Stimulated activated CD4-positive, alpha-beta T cell treated with anti-CD3 and anti-CD28 coated beads, Interleukin-2, amount 100 ng/mL, for 24 hours (primary cell): ENCODE data around the gene ENHO.
"Not testable (repeated sequence)": the region's sequence is repeated elsewhere in the genome, so short reads cannot be mapped to it uniquely, and the experiment has no call there.

Experiments used
- DNase-seq, 2 donors: peaks; one replicate each; pipeline ENCODE4 v3.0.0-alpha.2; 2020

ENHO gene

GRCh38 chr9:34555002-34555348 is 32.2 kb upstream of the ENHO start:
- DNase-seq: no peak

- no peak for DNase-seq
These were observed 31.6 kb upstream of the ENHO start for GRCh38 chr9:34554211-34555001.

- no peak for DNase-seq
These were observed 30.8 kb upstream of the ENHO start for GRCh38 chr9:34553511-34554021.

GRCh38 chr9:34552986-34553385 is 30.2 kb upstream of the ENHO start:
- DNase-seq: no peak

DNA sequence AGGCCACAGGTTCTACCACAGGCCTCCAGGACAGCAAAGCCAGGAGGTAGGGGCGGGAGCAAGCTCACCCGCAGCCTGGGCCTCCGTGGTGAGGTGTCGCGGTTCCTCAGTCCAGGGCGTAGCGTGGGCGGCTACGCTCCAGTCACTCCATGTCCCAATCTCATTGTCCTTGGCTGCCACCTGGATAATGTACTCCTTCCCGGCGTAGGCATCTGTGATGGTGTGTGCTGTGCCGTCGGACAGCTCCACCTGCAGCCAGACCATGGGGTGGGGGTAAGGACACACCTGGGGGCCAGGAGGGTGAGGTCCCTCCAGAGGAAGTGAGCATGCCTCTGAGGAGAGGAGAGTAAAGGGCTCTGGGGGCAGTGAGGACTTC is 29.8 kb upstream of the ENHO start:
- DNase-seq: no peak

GRCh38 chr9:34551751-34552605 is 29.2 kb upstream of the ENHO start:
- no peak for DNase-seq

DNA sequence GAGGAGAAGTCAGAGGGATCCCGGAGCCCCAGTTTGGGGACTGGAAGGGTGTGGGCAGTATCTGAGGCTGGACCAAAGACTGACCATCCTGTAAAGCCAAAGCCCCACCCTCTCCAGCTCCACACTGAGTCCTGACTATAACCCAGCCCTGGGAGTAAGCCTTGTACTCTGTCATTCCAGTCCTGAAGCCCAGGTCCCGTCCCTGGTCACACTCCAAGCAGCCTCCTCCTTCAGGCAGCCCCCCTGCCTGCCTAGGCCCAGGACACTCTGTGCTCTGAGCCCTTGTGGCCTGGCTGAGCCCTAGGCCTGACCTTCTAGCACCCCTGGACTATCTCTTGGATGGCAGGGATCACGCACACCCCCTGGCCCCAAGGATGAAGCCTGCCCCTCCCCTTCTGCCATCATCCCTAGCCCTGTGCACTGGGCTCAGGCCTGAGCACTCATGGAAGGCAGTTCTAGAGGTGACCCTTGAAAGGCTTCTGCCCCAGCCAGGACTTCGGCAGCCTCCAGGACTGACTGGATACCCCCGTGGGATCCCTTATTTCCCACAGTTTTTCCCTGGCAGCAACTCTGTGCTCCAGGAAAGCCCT is 28.0 kb upstream of the ENHO start:
- DNase-seq: no peak

- no peak for DNase-seq
These were observed 27.4 kb upstream of the ENHO start for GRCh38 chr9:34550016-34550680.

- no peak for DNase-seq
These were observed 26.6 kb upstream of the ENHO start for GRCh38 chr9:34549407-34549732.

GRCh38 chr9:34547960-34548611 is 25.3 kb upstream of the ENHO start:
- DNase-seq: peak; percentile 51 to 56

GRCh38 chr9:34546834-34547827 is 24.3 kb upstream of the ENHO start:
- peak; percentile 59 to 73 for DNase-seq

GRCh38 chr9:34546102-34546833 is 23.5 kb upstream of the ENHO start:
- no peak for DNase-seq

GRCh38 chr9:34545497-34545896 is 22.7 kb upstream of the ENHO start:
- DNase-seq: no peak

GRCh38 chr9:34544035-34544434 is 21.2 kb upstream of the ENHO start:
- DNase-seq: no peak

DNA sequence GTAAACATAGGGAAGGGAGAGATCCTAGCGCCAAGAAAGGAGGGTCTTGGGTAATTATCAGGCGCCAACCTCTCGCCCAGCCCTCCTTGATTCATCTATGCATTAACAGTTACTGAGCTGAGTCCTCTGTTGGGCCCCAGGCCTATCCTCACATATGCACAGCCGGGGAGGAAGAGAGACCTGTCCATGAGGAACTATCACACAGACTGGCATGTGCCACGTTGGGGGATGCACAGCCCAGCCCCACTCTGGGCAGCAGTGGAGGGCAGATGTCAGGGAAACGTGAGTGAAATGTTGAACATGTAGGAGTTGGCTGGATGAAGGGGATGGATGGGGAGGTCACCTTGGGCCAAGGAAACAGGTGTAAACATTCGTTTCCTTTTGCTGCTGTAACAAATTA is 18.8 kb upstream of the ENHO start:
- no peak for DNase-seq

DNA sequence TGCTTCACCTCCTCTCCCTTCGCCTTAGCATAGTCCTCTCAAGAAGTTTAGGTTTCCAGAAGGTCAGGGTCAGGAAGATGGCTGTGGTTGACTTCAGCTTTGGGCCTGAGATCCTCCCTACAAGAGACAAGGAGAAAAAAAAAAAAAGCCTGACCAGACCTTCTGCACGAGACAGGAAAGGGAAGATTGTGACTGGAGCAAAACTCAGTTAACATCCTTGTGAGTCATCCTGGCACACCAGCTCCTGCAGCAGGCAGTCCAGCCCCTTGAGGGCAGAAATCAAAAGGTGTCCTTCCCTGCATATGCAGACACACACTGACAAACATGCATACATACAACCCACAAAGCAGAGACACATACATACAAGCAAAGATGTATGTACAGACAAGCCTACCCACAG is 18.0 kb upstream of the ENHO start:
- DNase-seq: no peak

DNA sequence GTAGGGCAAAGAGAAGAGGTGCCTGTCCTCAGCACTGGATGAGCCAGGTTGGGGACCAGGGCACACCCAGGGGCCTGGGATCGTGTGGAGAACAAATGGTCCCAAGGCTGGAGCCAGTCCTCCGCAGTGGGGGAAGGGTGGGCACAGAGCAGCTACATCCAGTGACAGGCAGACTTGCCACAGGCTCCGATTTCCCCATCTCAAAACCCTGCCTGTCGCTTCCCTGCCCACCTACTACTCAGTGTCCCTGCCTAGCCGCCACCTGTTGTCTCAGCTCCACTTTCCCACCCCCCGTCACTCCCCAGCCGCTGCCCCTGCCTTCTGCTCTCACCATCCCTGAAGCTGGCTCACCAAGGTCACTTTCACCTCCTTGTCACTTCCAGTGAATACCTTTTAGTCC is 13.9 kb upstream of the ENHO start:
- no peak for DNase-seq

DNA sequence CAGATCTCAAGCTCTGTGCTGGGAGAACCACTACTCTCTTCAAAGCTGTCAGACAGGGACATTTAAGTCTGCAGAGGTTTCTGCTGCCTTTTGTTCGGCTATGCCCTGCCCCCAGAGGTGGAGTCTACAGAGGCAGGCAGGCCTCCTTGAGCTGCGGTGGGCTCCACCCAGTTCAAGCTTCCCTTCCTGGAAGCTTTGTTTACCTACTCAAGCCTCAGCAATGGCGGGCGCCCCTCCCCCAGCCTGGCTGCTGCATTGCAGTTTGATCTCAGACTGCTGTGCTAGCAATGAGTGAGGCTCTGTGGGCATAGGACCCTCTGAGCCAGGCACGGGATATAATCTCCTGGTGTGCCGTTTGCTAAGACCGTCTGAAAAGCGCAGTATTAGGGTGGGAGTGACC is 9.3 kb upstream of the ENHO start:
- DNase-seq: not testable (repeated sequence)

GRCh38 chr9:34526026-34526425 is 3.2 kb upstream of the ENHO start:
- DNase-seq: no peak

DNA sequence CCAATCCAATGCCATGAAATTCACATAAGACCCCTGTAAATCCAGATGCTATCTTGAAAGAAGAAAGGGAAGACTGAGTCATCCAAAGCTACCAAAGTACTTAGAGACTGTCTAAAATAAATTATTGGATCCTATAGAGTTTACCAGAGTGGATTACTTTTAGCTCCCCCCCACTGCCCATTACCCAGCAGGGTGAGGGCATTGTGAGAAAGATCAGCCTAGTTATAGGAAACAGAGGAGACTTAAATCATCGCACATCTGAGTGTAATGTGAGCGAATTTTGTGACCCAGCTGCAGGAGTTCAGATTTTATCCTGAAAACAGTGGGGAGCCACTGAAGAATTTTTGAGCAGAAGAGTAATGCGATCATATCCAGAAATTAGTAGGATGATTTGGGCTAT is 1.6 kb upstream of the ENHO start:
- no peak for DNase-seq
